Right ventricle myocardium superior (tissue), 1 donor: ENCODE measurements around the gene IGF2R. TPM values are rescaled to one million over a fixed set of nuclear protein-coding genes. Genes with fewer than 3 reads are reported as not detected.
A peak's percentile ranks its signal among the peaks of the same experiment; 100 is the strongest.
"Not testable (repeated sequence)": the region's sequence is repeated elsewhere in the genome, so short reads cannot be mapped to it uniquely, and the experiment has no call there.

Experiments
- ATAC-seq: fragments of 200-7000 bp; cut with Tn5 transposase; one replicate; pipeline ENCODE4 v1.9.1; 2020; ENCODE audit warnings: mild to moderate bottlenecking; ENCODE audit not compliant: poor library complexity
- DNase-seq: peaks from one replicate; pipeline ENCODE4 v3.0.0-alpha.2; 2020
- intact Hi-C: fragments of 100-400 bp; cut with DNase I; formaldehyde crosslinking; loops from one replicate; pipeline ENCODE4 v1.11.2; 2022
- total RNA-seq: library from RNA; stranded (reverse); fragmentation: NEBNext Ultra II Directional; extraction: Animal tissue kit (Norgen Biotek cat#: 25700); gene quantifications from one replicate; pipeline ENCODE4 v1.2.1, GENCODE V29; 2021
- donor health status: DM: no; HTN: yes; CAD: no; lungs with severe emphysema.

IGF2R gene
- total RNA-seq, 1 donor from 2014 or later: 68.4 TPM

DNA sequence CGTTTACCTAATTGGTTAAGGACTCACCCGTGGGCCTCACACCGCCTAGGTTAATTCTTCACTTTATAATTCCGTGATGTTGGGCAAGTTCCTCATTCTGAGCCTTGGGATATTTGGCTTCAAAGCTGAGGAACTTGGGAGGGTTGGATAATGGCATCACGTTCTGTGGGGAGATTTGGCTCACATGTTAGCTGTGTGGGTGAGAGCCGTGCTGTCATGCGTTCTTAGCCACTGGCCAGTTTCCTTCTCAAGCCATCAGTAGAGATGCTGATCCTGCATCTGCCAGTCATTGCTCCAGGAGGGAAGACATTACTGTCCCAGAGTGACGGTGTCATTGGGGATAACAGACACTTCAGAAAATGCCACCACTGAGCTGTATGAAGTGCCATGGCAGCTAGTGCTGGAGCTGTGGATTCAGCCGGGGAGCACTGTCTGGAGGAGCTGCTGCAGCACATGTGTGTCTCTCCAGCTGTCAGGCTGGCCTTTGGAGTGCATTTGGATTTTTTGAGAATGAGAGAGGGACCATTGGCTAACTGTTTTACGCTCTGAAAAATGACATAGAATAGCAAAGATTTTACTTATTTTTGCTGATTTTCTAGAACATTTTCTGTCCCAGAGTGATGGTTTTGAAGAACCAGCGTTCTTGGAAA, 16.5 kb downstream of the IGF2R start:
- DNase-seq (no peak), ATAC-seq (no peak)
- intact Hi-C loops: no loop called here

DNA sequence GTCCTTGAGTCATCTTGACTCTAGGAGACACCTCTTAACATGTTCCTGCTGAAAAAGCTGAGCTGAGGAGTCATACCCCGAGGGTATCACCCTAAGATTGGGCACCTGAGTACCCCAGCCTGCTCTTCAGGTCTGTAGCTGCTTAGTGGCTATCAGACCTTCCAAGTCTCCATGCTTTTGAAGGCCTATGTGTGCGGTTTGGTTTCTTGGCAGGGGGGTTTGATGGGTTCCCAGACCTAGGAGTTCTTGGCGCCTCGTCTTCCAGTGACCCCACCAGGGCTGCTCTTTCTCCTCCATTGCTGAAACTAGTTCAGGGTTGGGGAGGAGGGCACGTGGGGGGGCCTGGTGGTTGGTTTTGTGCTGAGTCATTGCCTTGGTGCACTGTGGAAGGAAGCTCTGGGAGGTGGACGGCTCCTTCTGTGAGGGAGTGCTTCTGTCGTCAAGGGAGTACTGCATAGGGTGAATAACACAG, 20.1 kb downstream of the IGF2R start:
- intact Hi-C loops: no loop called here
- DNase-seq (no peak), ATAC-seq (no peak)

- ATAC-seq: no peak
- intact Hi-C loops: no loop called here
Measured at GRCh38 chr6:159989492-159990480, 20.9 kb downstream of the IGF2R start.

DNA sequence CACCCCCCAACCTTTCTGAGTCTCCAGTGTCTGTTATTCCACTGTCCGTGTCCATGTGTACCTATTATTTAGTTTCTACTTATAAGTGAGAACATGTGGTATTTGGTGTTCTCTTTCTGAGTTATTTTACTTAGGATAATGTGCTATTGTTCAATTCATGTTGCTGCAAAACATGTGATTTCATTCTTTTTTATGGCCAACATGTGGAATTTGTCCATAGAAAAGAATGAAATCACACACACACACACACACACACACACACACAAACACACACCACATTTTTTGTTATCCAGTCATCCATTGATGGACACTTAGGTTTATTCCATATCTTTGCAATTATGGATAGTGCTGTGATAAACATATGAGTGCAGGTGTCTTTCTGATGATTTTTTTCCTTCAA, 23.5 kb downstream of the IGF2R start:
- no peak for DNase-seq
- no peak for ATAC-seq
- intact Hi-C loops: no loop called here

More at GRCh38 chr6:159989492-159990480, 20.9 kb downstream of the IGF2R start:
- DNase-seq: no peak

DNA sequence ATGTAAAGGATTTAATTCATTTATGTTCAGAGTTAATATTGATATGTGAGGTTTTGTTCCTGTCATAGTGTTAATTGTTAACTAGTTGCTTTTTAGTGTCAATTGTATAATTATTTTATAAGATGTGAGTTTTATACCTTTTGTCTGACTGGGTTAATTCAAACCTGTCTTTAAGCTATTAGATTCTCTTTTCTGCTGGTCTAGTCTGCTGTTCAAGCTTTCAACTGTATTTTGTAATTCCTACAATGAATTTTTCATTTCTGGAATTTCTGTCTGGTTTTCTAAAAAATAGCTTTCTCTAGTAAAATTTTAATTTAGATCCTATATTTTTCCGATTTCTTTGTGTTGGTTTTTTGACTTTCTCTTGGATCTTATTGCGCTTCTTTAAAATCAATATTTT, 26.5 kb downstream of the IGF2R start:
- ATAC-seq (no peak), DNase-seq (no peak)
- intact Hi-C loops: no loop called here

DNA sequence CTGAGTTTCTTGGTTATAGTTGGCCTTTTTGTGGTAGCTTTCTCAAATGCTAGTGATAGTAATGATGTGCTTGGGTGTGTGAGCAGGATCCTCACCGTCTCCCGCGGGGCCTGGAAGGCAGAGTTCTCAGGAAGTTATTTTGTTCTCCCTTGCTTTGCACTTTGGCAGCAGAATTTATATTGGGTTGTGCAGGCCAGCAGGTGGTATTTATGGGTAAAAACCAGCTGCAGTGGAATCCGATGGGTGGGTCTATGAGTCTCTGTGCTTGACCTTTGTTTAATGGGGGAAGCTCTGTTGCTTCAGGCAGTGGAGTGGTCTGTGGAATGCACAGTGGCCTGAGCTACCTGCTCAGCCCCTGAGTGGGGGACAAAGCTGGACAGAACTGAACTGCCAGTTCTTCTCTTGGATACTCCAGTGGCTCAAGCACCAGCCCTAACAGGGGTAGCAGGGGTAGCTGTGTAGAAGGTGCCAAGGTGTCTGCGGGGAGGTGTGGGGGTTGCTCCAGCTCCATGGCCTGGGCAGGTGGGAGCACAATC, 27.3 kb downstream of the IGF2R start:
- DNase-seq: no peak
- intact Hi-C loops: no loop called here
- ATAC-seq: no peak

DNA sequence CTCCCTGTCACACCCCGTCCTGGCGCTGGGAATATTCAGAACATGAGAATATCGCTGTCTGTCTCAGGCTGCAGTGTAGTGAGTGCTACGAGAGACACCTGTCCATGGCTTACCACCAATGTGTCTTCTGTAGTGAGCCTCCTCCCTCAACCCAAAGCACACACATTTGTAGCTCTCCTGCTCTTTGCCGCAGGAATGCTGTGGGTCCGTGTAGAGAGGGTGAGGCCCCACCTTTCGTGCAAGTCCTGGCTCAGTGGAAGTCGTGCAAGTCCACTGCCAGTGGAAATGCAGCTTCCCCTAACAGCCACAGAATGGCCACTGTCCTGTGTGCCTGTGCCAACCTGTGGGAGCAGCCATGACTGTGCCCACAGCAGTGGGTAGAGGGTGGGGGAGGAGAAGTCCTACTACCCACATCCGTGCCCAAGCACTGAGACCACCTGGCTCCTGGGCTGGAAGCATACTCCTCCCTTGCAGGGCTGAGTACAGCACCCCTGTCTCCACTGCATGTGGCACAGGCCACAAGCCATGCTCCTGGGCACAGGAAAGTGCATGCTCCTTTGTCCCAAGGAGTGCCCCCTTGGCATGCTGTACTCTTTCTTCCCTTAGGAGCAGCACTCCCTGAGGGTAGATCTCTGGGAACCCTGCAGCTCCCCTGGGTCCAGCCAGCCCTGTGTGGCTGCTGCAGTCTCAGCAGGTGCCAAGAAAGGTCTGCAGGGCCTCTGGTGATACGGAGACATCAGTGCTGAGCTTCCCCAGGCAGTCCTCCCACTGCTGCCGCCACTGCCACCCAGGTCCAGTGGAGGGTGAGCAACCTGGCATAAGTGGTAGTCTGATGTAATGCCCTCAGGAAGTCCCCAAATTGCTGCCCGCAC, 28.0 kb downstream of the IGF2R start:
- ATAC-seq (peak; percentile 34), DNase-seq (no peak)
- intact Hi-C loops: no loop called here

GRCh38 chr6:159997498-159998101, 28.7 kb downstream of the IGF2R start:
- no peak for ATAC-seq
- intact Hi-C loops: no loop called here

GRCh38 chr6:159998538-159998937, 29.7 kb downstream of the IGF2R start:
- ATAC-seq (no peak), DNase-seq (no peak)
- intact Hi-C loops: no loop called here

More at GRCh38 chr6:159997498-159998101, 28.7 kb downstream of the IGF2R start:
- DNase-seq: no peak

GRCh38 chr6:159999240-159999671, 30.4 kb downstream of the IGF2R start:
- intact Hi-C loops: no loop called here
- DNase-seq: no peak
- ATAC-seq: no peak

- intact Hi-C loops: no loop called here
- DNase-seq (no peak), ATAC-seq (no peak)
Measured at GRCh38 chr6:160000280-160000704, 31.4 kb downstream of the IGF2R start.

DNA sequence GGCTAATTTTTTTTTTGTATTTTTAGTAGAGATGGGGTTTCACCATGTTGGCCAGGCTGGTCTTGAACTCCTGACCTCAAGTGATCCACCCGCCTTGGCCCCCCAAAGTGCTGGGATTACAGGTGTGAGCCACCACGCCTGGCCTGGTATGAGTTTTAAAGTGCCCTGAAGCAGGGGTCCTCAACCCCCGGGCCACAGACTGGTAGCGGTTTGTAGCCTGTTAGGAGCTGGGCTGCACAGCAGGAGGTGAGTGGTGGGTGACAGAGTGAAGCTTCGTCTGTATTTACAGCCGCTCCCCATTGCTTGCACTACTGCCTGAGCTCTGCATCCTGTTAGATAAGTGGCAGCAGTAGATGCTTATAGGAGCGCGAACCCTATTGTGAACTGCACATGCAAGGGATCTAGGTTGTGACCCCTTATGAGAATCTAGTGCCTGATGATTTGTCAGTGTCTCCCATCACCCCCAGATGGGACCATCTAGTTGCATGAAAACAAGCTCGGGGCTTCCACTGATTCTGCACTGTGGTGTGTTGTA, 32.1 kb downstream of the IGF2R start:
- DNase-seq: not testable (repeated sequence)

GRCh38 chr6:160002882-160003281, 34.0 kb downstream of the IGF2R start:
- intact Hi-C loops: no loop called here
- DNase-seq (no peak), ATAC-seq (no peak)

More for the DNA sequence above, 32.1 kb downstream of the IGF2R start:
- intact Hi-C loops, ATAC-seq: not testable (repeated sequence)

- no peak for DNase-seq
- ATAC-seq: no peak
- intact Hi-C loops: no loop called here
Measured at GRCh38 chr6:160004018-160004417, 35.1 kb downstream of the IGF2R start.

DNA sequence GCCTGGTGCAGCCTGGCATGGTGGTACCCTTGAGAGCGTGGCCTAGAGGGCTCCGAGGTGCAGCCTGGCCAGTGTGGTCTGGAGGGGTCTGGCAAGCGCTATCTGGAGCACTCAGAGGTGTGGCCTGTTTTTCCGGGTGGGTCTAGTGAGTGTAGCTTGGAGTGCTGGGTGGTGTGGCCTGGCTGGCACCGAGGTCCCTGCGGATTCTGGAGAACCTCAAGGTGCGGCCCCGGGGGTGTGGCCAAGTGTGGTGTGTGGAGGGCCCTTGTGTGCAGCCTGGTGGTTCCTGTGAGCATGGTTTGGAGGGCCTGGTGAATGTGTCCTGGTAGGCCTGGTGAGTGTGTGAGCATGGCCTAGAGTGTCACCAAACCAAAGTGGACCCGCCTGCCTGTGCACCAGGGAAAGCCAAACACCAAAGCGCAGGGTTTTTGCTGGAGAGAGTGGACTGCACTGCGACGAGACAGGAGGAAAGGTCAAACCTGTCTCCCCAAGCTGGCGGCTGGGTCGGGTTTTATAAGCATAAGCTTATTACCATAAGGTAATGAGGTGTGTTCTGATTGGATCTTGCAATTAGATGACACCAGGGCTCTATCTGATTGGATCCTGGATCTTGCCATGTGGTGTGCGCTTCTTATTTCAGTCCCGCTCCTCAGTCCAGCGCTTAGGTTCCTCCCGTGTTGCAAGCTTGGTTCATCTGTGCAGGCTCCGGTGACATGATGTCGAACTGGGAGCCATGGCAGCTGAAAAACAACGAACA, 35.7 kb downstream of the IGF2R start:
- intact Hi-C loops: no loop called here
- DNase-seq (no peak), ATAC-seq (peak; percentile 5)

- ATAC-seq (peak; percentile 6), DNase-seq (no peak)
- intact Hi-C loops: no loop called here
Measured at GRCh38 chr6:160005211-160005610, 36.3 kb downstream of the IGF2R start.

DNA sequence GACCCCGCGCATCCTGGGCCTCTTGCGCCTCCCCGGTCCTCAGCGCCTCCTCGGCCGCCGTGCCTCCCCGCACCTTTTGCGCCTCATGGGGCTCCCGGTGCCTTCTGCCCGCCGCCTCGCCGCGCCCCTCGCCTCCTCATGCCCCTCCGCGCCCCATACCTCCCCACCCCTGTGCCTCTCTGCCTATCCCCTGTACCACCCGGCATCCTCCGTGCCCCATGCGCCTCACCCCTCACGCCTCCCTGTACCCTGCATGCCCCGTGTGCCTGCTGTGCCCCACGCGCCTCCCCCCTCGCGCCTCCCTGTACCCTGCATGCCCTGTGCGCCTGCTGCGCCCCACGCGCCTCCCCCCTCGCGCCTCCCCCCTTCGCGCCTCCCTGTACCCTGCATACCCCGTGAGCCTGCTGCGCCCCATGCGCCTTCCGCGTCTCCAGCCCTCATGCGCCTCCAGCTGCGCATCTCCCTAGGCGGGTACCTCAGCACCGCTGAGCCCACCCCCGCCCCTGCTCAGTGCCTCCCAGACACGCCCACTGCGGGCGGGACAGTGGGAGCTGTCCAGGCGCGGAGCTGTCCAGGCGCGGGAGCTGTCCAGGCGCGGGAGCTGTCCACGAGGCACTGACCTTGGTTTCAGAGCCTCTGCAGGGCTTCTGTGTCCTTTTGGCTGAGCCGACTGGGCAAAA, 37.1 kb downstream of the IGF2R start:
- peak; percentile 73 for DNase-seq
- intact Hi-C loops: no loop called here

More for the DNA sequence above, 37.1 kb downstream of the IGF2R start:
- peak; percentile 82 for ATAC-seq
